Natural killer cell treated with Interleukin-12 subunit alpha and Interleukin-12 subunit beta and Interleukin-15 and Interleukin-18, amount 100 ng/mL, for 72 hours (primary cell): Measurements from ENCODE around the gene CD27. TPM values are rescaled to one million over a fixed set of nuclear protein-coding genes. Genes with fewer than 3 reads are reported as not detected.
"Not testable (repeated sequence)": the region's sequence is repeated elsewhere in the genome, so short reads cannot be mapped to it uniquely, and the experiment has no call there.

ENCODE experiments used
- ATAC-seq, 2 donors: fragments of 150-1000 bp; cut with Tn5 transposase in 1 of 2; sonication (Bioruptor Pico), chemical (Tn5 transposase) in 1 of 2; 2 replicates each; pipeline ENCODE4 v1.10.0; 2021
- DNase-seq: peaks from one replicate; pipeline ENCODE4 v3.0.0; 2022; ENCODE audit warnings: low spot score
- H3K27ac Mint-ChIP-seq, 2 donors: 1 replicate in 1 of 2; 2 replicates in 1 of 2; pipeline ENCODE4 v1.8.0; 2022; ENCODE audit warnings: mixed read lengths in 2 of 2, mild to moderate bottlenecking in 1 of 2, moderate library complexity in 1 of 2
- H3K27me3 Mint-ChIP-seq, 2 donors: 1 replicate in 1 of 2; 2 replicates in 1 of 2; pipeline ENCODE4 v1.8.0; 2022; ENCODE audit warnings: mixed read lengths in 2 of 2
- H3K36me3 Mint-ChIP-seq: one replicate; pipeline ENCODE4 v1.8.0; 2022; ENCODE audit warnings: mixed read lengths
- H3K4me1 Mint-ChIP-seq, 2 donors: 1 replicate in 1 of 2; 2 replicates in 1 of 2; pipeline ENCODE4 v1.8.0; 2022; ENCODE audit warnings: low read depth in 2 of 2, mixed read lengths in 2 of 2, mild to moderate bottlenecking in 1 of 2
- H3K4me3 Mint-ChIP-seq: one replicate; pipeline ENCODE4 v1.8.0; 2022; ENCODE audit warnings: mixed read lengths
- H3K9me3 Mint-ChIP-seq: 2 replicates; pipeline ENCODE4 v1.8.0; 2022; ENCODE audit warnings: mixed read lengths
- total RNA-seq, 2 donors: library from RNA; stranded (reverse); gene quantifications; one replicate each; pipeline ENCODE4 v1.2.3, GENCODE V29; 2022

Gene CD27
- total RNA-seq, 2 donors from 2014 or later: 2.1 to 2.2 TPM

GRCh38 chr12:6470375-6471163 is 25.8 kb downstream of the CD27 start, which contains the start of gene VAMP1:
Gene VAMP1 (minus strand): TSS chr12:6470677. CDS start chr12:6470531, 146 bp downstream.
- Mint-ChIP-seq H3K9me3 (no peaks in the 10 kb centered on the region), H3K27ac (peak within 1 kb of the TSS; percentile 82 to 87), H3K27me3 (no peaks in the 10 kb centered on the region), H3K4me3 (peak within 1 kb of the TSS; percentile 85), H3K4me1 (peaks cover 45 to 51% of the 10 kb centered on the region in 2 donors), H3K36me3 (peaks cover 3% of the 10 kb centered on the region)
- ATAC-seq (peak; percentile 94 to 95), DNase-seq (peak; percentile 99)

DNA sequence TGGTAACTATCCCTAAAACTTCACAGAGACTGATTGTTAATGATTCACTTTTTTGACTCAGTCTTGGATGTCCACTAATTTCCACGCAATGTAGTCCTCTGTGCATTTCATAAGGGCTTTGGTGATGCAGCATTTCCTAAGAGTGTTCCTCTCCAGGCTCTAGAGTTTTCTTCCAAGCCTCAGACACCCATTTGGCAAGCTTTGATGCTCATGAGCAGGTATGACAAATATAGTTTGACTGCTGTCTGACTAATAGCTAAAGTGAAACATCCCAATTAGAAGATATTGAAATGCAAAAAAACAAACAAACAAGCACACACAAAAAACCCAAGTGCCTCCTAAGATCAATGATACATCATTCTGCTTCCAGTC is 27.2 kb downstream of the CD27 start:
- Mint-ChIP-seq H3K36me3 (no peaks in the 10 kb centered on the region), H3K4me1 (peaks cover 33 to 38% of the 10 kb centered on the region in 2 donors), H3K27me3 (peaks cover 0 to 6% of the 10 kb centered on the region in 2 donors), H3K4me3 (peak overlapping the region; percentile 85), H3K9me3 (no peaks in the 10 kb centered on the region), H3K27ac (peak overlapping the region; percentile 82 to 87)
- DNase-seq (no peak), ATAC-seq (no peak)

GRCh38 chr12:6472491-6472890 is 27.7 kb downstream of the CD27 start:
- Mint-ChIP-seq H3K4me1 (peaks cover 29 to 33% of the 10 kb centered on the region in 2 donors), H3K27ac (no peak overlapping the region), H3K27me3 (peaks cover 0 to 6% of the 10 kb centered on the region in 2 donors), H3K9me3 (no peaks in the 10 kb centered on the region), H3K36me3 (no peaks in the 10 kb centered on the region), H3K4me3 (peak overlapping the region; percentile 85)
- ATAC-seq: no peak
- no peak for DNase-seq

- not testable (repeated sequence) for H3K9me3 Mint-ChIP-seq, H3K27ac Mint-ChIP-seq, ATAC-seq, H3K36me3 Mint-ChIP-seq, DNase-seq, H3K27me3 Mint-ChIP-seq, H3K4me3 Mint-ChIP-seq
- peaks cover 6 to 13% of the 10 kb centered on the region in 2 donors for H3K4me1 Mint-ChIP-seq
Measured at GRCh38 chr12:6475233-6475975, 30.6 kb downstream of the CD27 start.

- peak overlapping the region in 1 of 2 donors; percentile 7 for H3K27ac Mint-ChIP-seq
- peaks cover 0 to 6% of the 10 kb centered on the region in 2 donors for H3K4me1 Mint-ChIP-seq
- no peak for DNase-seq
- H3K27me3 Mint-ChIP-seq: peaks cover 0 to 6% of the 10 kb centered on the region in 2 donors
- H3K36me3 Mint-ChIP-seq: no peaks in the 10 kb centered on the region
- no peak for ATAC-seq
- no peak overlapping the region for H3K4me3 Mint-ChIP-seq
- no peaks in the 10 kb centered on the region for H3K9me3 Mint-ChIP-seq
Measured at GRCh38 chr12:6476489-6476888, 31.7 kb downstream of the CD27 start.

- H3K36me3 Mint-ChIP-seq, H3K27me3 Mint-ChIP-seq, H3K4me3 Mint-ChIP-seq, H3K4me1 Mint-ChIP-seq, H3K27ac Mint-ChIP-seq, H3K9me3 Mint-ChIP-seq, DNase-seq, ATAC-seq: not testable (repeated sequence)
Measured at GRCh38 chr12:6477601-6478377, 33.0 kb downstream of the CD27 start.

DNA sequence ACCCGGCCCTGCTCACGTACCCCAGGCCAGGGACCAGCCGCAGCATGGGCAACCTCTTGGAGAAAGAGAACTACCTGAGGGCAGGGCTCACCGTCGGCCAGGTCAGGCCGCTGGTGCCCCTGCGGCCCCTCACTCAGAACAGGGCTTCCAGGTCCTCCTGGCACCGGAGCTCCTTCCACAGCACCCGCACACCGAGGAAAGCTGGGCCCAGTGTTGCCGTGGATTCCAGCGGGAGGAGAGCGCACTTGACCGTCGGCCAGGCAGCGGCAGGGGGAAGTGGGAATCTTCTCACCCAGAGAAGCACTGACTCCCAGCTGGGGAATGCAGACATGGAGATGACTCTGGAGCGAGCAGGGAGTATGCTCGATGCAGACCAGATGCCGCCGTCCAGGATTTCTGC is 33.7 kb downstream of the CD27 start:
- ATAC-seq (peak in 1 of 2 donors; percentile 43), DNase-seq (no peak)
- Mint-ChIP-seq H3K4me3 (no peak overlapping the region), H3K4me1 (no peaks in the 10 kb centered on the region), H3K9me3 (no peaks in the 10 kb centered on the region), H3K27ac (no peak overlapping the region), H3K27me3 (peaks cover 0 to 6% of the 10 kb centered on the region in 2 donors), H3K36me3 (no peaks in the 10 kb centered on the region)

DNA sequence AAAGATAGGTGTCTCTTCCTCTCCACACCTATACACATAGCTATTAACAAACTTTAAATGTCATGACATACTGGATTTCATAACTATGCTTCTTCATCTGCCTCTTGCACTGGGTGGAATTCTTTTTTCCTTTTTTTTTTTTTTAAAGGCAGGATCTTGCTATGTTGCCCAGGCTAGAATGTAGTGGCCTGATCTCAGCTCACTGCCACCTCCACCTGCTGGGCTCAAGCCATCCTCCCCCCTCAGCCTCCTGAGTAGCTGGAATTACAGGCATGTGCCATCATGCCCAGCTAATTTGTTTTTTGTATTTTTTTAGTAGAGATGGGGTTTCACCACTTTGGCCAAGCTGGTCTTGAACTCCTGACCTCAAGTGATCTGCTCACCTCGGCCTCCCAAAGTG is 43.5 kb downstream of the CD27 start:
- no peaks in the 10 kb centered on the region for H3K9me3 Mint-ChIP-seq
- H3K4me3 Mint-ChIP-seq: no peak overlapping the region
- no peak overlapping the region for H3K27ac Mint-ChIP-seq
- H3K4me1 Mint-ChIP-seq: peaks cover 10 to 11% of the 10 kb centered on the region in 2 donors
- no peak for DNase-seq
- ATAC-seq: no peak
- peaks cover 0 to 3% of the 10 kb centered on the region in 2 donors for H3K27me3 Mint-ChIP-seq
- H3K36me3 Mint-ChIP-seq: peaks cover 9% of the 10 kb centered on the region

- H3K27me3 Mint-ChIP-seq: peaks cover 0 to 3% of the 10 kb centered on the region in 2 donors
Measured at GRCh38 chr12:6489449-6489848, 44.7 kb downstream of the CD27 start.

GRCh38 chr12:6490673-6491072 is 45.9 kb downstream of the CD27 start:
- ATAC-seq, H3K27me3 Mint-ChIP-seq, H3K4me3 Mint-ChIP-seq, H3K9me3 Mint-ChIP-seq, H3K27ac Mint-ChIP-seq, DNase-seq: not testable (repeated sequence)
- H3K4me1 Mint-ChIP-seq: peaks cover 28 to 29% of the 10 kb centered on the region in 2 donors
- peaks cover 15% of the 10 kb centered on the region for H3K36me3 Mint-ChIP-seq

More at GRCh38 chr12:6489449-6489848, 44.7 kb downstream of the CD27 start:
- H3K36me3 Mint-ChIP-seq: peaks cover 9% of the 10 kb centered on the region
- no peak overlapping the region for H3K27ac Mint-ChIP-seq
- H3K4me3 Mint-ChIP-seq: no peak overlapping the region
- ATAC-seq (no peak), DNase-seq (no peak)
- H3K9me3 Mint-ChIP-seq: no peaks in the 10 kb centered on the region
- peaks cover 16% of the 10 kb centered on the region in 2 donors for H3K4me1 Mint-ChIP-seq

DNA sequence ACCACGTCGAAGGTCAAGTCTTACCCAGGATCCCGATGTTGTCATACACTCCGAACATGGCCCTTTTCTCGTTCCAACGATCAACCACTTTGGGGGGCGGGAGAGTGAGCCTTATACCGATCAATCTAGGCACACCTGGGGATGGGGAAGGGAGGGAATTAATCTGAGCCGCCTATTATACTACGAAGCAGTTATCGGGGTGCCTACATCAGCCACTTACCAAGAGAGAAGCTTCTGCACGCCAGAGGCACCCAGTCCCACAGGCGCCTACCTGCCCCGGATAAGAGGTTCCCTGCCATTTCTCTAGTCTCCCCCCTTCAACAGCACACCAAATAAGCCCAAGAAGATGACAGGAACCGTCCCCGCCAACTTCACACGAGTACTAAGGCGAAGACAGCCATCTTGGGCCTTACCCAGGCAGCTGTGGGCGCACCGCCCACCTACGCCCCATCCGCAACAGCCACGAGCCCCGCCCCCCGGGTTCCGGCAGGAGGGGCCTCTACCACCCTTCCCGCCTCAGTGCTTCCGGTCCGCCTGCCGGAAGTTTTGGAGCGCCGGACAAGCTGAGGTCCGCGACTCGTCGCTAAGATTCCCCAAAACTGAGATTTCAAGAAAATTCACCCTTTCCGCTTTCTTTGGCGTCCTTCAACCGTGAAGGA is 48.2 kb downstream of the CD27 start, which contains the start of gene MRPL51:
Gene MRPL51 (minus strand): TSS at position 425 of the 659 bp plus-strand sequence. CDS start 126 bp downstream, at position 299.
- Mint-ChIP-seq H3K27ac (peak within 1 kb of the TSS; percentile 98 to 99), H3K4me1 (peaks cover 31 to 33% of the 10 kb centered on the region in 2 donors), H3K9me3 (no peaks in the 10 kb centered on the region), H3K27me3 (peaks cover 0 to 1% of the 10 kb centered on the region in 2 donors), H3K4me3 (peak within 1 kb of the TSS; percentile 97), H3K36me3 (peaks cover 15% of the 10 kb centered on the region)
- ATAC-seq (peak; percentile 88 to 91), DNase-seq (peak; percentile 98)

GRCh38 chr12:6493497-6494257 is 48.9 kb downstream of the CD27 start, which contains the start of gene NCAPD2:
Gene NCAPD2 (plus strand): TSS chr12:6494102. CDS start chr12:6495099, 997 bp downstream.
- ATAC-seq (peak; percentile 94 to 95), DNase-seq (peak; percentile 96)
- H3K4me1 Mint-ChIP-seq: peaks cover 31 to 33% of the 10 kb centered on the region in 2 donors

More at GRCh38 chr12:6493497-6494257, 48.9 kb downstream of the CD27 start, which contains the start of gene NCAPD2:
- Mint-ChIP-seq H3K9me3 (no peaks in the 10 kb centered on the region), H3K27ac (peak within 1 kb of the TSS; percentile 98 to 99), H3K36me3 (peaks cover 15% of the 10 kb centered on the region), H3K4me3 (peak within 1 kb of the TSS; percentile 97), H3K27me3 (no peaks in the 10 kb centered on the region)
